PC-3 (cell line): Measurements from ENCODE around the gene IQSEC3.

Source experiments
- CTCF ChIP-seq: fragments of 300-600 bp; sonication (generic); conservative IDR thresholded peaks from 2 replicates; pipeline ENCODE4 v1.5.1; 2017; ENCODE audit warnings: antibody characterized with exemption, low read depth, mild to moderate bottlenecking, low read length
- EZH2 ChIP-seq: fragments of 300-600 bp; sonication (generic); IDR thresholded peaks from one replicate; pipeline ENCODE4 v1.6.1; 2017; ENCODE audit warnings: antibody characterized with exemption, mild to moderate bottlenecking, low read length; ENCODE audit not compliant: unreplicated experiment
- EZH2phosphoT487 ChIP-seq: fragments of 300-600 bp; sonication (generic); IDR thresholded peaks from 2 replicates; pipeline ENCODE4 v1.6.1; 2018; ENCODE audit warnings: mild to moderate bottlenecking, antibody characterized with exemption, low read length, borderline replicate concordance

GRCh38 chr12:20757-21156 lies 45.8 kb upstream of the IQSEC3 start:
- TF ChIP-seq CTCF = no peak
- no peak for TF ChIP-seq EZH2
- TF ChIP-seq EZH2phosphoT487 = no peak
